ENCODE measurements around the gene KCNE1.

GRCh38 chr21:34504595-34504994 lies 7.4 kb downstream of the KCNE1 start:
- TF ChIP-seq CTCF (IDR thresholded peaks at IDR 0.05) = no peak
- TF ChIP-seq POLR2A (IDR thresholded peaks at IDR 0.05) = no peak
